ENCODE results near the gene UNC50.

- TF ChIP-seq CTCF (conservative IDR thresholded peaks at IDR 0.05; ENCODE audit: low read depth in 2 of 2) (no peak), ETS1 (IDR thresholded peaks at IDR 0.05) (no peak), NANOG (IDR thresholded peaks at IDR 0.05; ENCODE audit: borderline replicate concordance) (no peak), POLR2AphosphoS5 (IDR thresholded peaks at IDR 0.05; ENCODE audit: low read depth) (no peak), EZH2phosphoT487 (IDR thresholded peaks at IDR 0.05; ENCODE audit: unreplicated experiment) (no peak), EZH2 (IDR thresholded peaks at IDR 0.05; ENCODE audit: low read depth, unreplicated experiment) (no peak), ZNF114 (CRISPR knock-in tag; IDR thresholded peaks at IDR 0.05) (no peak), ZNF462 (CRISPR knock-in tag; IDR thresholded peaks at IDR 0.05) (no peak), CREB1 (CRISPR knock-in tag; IDR thresholded peaks at IDR 0.05; ENCODE audit: low read depth) (no peak), REST (IDR thresholded peaks at IDR 0.05; ENCODE audit: unreplicated experiment) (no peak), ZNF331 (CRISPR knock-in tag; IDR thresholded peaks at IDR 0.05; ENCODE audit: low read depth) (no peak), STAT1 (IDR thresholded peaks at IDR 0.05; ENCODE audit: unreplicated experiment) (no peak), JUNB (IDR thresholded peaks at IDR 0.05; ENCODE audit: unreplicated experiment) (no peak)
Measured at GRCh38 chr2:98582523-98582922, 25.9 kb upstream of the UNC50 start.

All from GM23338 (cell line).